ENCODE measurements around the gene CIDEB. TPM values are rescaled to one million over a fixed set of nuclear protein-coding genes. Genes with fewer than 3 reads are reported as not detected.
A peak's percentile ranks its signal among the peaks of the same experiment; 100 is the strongest.

CIDEB gene
- total and polyA plus RNA-seq, 4 donors: 4.9 to 14.8 (median 7.1) TPM

- no peak for DNase-seq (ENCODE audit: low read depth in 4 of 6, low spot score in 6 of 6)
- 20% methylated on average over 3 of the region's 3 CpGs for WGBS (ENCODE audit: insufficient coverage)
- no peaks in the 10 kb centered on the region for H3K27me3 ChIP-seq (ENCODE audit: control insufficient read depth, insufficient read depth, low read length)
Measured at GRCh38 chr14:24271834-24272263, 35.9 kb downstream of the CIDEB start.

GRCh38 chr14:24271134-24271833 lies 36.5 kb downstream of the CIDEB start, which contains the start of gene RABGGTA:
Gene RABGGTA, minus strand, starts transcription at chr14:24271597. Its CDS starts 482 bp downstream, at chr14:24271115.
- Histone ChIP-seq H3K36me3 (ENCODE audit: control insufficient read depth, insufficient read depth, low read length) (peaks cover 37% of the 10 kb centered on the region), H3K9me3 (ENCODE audit: control insufficient read depth, insufficient read depth, low read length) (no peaks in the 10 kb centered on the region), H3K4me3 (ENCODE audit: low read depth, low read length) (peak within 1 kb of the TSS; percentile 86), H3K27ac (ENCODE audit: low read depth, low read length) (peak within 1 kb of the TSS; percentile 90), H3K27me3 (ENCODE audit: control insufficient read depth, insufficient read depth, low read length) (no peaks in the 10 kb centered on the region), H3K4me1 (ENCODE audit: control insufficient read depth, insufficient read depth, low read length) (peaks cover 6% of the 10 kb centered on the region)
- DNase-seq (ENCODE audit: low read depth in 4 of 6, low spot score in 6 of 6): peak; percentile 62 to 97 (median 80)
- WGBS (ENCODE audit: insufficient coverage): 0% methylated on average over 54 of the region's 61 CpGs

More at GRCh38 chr14:24271834-24272263, 35.9 kb downstream of the CIDEB start:
- Histone ChIP-seq H3K4me3 (ENCODE audit: low read depth, low read length) (peak overlapping the region; percentile 86), H3K27ac (ENCODE audit: low read depth, low read length) (peak overlapping the region; percentile 90), H3K4me1 (ENCODE audit: control insufficient read depth, insufficient read depth, low read length) (peaks cover 6% of the 10 kb centered on the region), H3K9me3 (ENCODE audit: control insufficient read depth, insufficient read depth, low read length) (no peaks in the 10 kb centered on the region), H3K36me3 (ENCODE audit: control insufficient read depth, insufficient read depth, low read length) (peaks cover 31% of the 10 kb centered on the region)

DNA sequence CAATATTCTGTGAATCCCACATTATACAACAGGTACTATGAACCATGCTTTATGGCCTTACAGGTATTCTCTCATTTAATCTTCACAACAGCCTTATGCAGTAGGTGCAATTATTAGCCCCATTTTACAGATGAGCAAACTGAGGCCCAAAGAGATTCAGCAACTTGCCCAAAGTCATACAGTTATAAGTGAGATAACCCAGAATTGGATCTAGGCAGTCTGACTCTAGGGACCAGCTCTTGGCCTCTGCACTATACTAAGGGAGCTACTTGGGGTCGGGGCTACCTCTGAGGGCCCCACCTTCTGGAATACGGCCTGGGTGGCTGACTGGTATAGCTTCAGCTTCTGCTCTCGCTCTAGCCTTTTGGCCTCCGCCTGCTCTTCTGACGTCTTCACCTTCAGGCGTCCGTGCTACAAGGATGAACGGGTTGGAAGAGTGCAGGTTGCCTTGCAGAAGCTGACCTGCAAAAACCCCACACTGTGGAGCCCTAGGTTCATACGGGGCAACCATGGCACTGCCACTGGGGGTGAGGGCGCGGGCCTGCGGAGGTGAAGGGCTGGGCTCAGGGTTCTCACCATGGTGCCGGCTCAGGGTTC lies 37.1 kb downstream of the CIDEB start:
- peak in 1 of 6 donors; percentile 17 for DNase-seq (ENCODE audit: low read depth in 4 of 6, low spot score in 6 of 6)
- no peaks in the 10 kb centered on the region for H3K9me3 ChIP-seq (ENCODE audit: control insufficient read depth, insufficient read depth, low read length)
- H3K27me3 ChIP-seq (ENCODE audit: control insufficient read depth, insufficient read depth, low read length): no peaks in the 10 kb centered on the region
- H3K27ac ChIP-seq (ENCODE audit: low read depth, low read length): peak overlapping the region; percentile 90
- H3K4me1 ChIP-seq (ENCODE audit: control insufficient read depth, insufficient read depth, low read length): peaks cover 6% of the 10 kb centered on the region
- H3K36me3 ChIP-seq (ENCODE audit: control insufficient read depth, insufficient read depth, low read length): peaks cover 43% of the 10 kb centered on the region
- WGBS (ENCODE audit: insufficient coverage): 14% methylated on average over 11 of the region's 13 CpGs
- peak overlapping the region; percentile 86 for H3K4me3 ChIP-seq (ENCODE audit: low read depth, low read length)

DNA sequence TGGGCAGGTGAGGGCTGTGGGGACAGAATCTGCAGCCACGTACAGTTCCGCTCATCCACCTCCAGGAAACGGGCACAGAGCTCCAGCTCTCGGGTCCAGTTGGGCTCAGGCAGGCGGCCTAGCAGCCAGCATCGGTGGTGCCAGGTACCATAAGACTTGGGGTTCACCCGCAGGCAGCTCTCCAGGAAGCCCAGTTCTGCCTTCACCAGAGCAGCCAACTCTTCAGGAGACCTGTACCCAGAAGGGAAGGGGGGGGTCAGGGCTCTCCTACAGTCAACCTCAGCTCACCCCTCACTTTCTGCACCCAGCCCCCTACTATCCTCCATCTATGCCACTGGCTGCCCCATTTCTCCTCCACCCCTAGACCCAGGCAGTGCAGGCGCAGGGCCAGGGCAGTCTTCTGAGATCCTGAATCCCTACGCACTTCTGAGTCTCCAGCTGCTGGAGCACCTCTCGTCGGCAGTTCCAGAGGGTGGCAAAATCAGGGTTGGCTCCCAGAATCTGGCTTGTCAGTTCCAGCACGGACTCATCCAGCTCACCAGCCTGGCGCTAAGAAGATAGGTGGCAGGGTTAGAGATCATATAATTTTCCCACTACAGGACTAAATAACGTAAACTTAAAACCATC lies 37.8 kb downstream of the CIDEB start:
- WGBS (ENCODE audit: insufficient coverage): 98% methylated on average over 12 of the region's 14 CpGs
- Histone ChIP-seq H3K27me3 (ENCODE audit: control insufficient read depth, insufficient read depth, low read length) (no peaks in the 10 kb centered on the region), H3K4me3 (ENCODE audit: low read depth, low read length) (no peak overlapping the region), H3K4me1 (ENCODE audit: control insufficient read depth, insufficient read depth, low read length) (peaks cover 6% of the 10 kb centered on the region), H3K36me3 (ENCODE audit: control insufficient read depth, insufficient read depth, low read length) (peaks cover 49% of the 10 kb centered on the region), H3K27ac (ENCODE audit: low read depth, low read length) (no peak overlapping the region), H3K9me3 (ENCODE audit: control insufficient read depth, insufficient read depth, low read length) (no peaks in the 10 kb centered on the region)
- DNase-seq (ENCODE audit: low read depth in 4 of 6, low spot score in 6 of 6): no peak

GRCh38 chr14:24269368-24269767 lies 38.4 kb downstream of the CIDEB start:
- no peak for DNase-seq (ENCODE audit: low read depth in 4 of 6, low spot score in 6 of 6)
- H3K9me3 ChIP-seq (ENCODE audit: control insufficient read depth, insufficient read depth, low read length): no peaks in the 10 kb centered on the region
- peaks cover 6% of the 10 kb centered on the region for H3K4me1 ChIP-seq (ENCODE audit: control insufficient read depth, insufficient read depth, low read length)
- no peak overlapping the region for H3K4me3 ChIP-seq (ENCODE audit: low read depth, low read length)
- H3K27me3 ChIP-seq (ENCODE audit: control insufficient read depth, insufficient read depth, low read length): no peaks in the 10 kb centered on the region
- peaks cover 54% of the 10 kb centered on the region for H3K36me3 ChIP-seq (ENCODE audit: control insufficient read depth, insufficient read depth, low read length)
- no peak overlapping the region for H3K27ac ChIP-seq (ENCODE audit: low read depth, low read length)
- 93% methylated on average over 8 of the region's 8 CpGs for WGBS (ENCODE audit: insufficient coverage)

- Histone ChIP-seq H3K9me3 (ENCODE audit: control insufficient read depth, insufficient read depth, low read length) (no peaks in the 10 kb centered on the region), H3K27me3 (ENCODE audit: control insufficient read depth, insufficient read depth, low read length) (no peaks in the 10 kb centered on the region), H3K4me3 (ENCODE audit: low read depth, low read length) (no peak overlapping the region), H3K4me1 (ENCODE audit: control insufficient read depth, insufficient read depth, low read length) (peaks cover 6% of the 10 kb centered on the region), H3K27ac (ENCODE audit: low read depth, low read length) (no peak overlapping the region), H3K36me3 (ENCODE audit: control insufficient read depth, insufficient read depth, low read length) (peaks cover 60% of the 10 kb centered on the region)
- DNase-seq (ENCODE audit: low read depth in 4 of 6, low spot score in 6 of 6): no peak
- WGBS (ENCODE audit: insufficient coverage): 96% methylated on average over 5 of the region's 9 CpGs
Measured at GRCh38 chr14:24268225-24268624, 39.6 kb downstream of the CIDEB start.

GRCh38 chr14:24267516-24267915 lies 40.3 kb downstream of the CIDEB start:
- H3K4me3 ChIP-seq (ENCODE audit: low read depth, low read length): no peak overlapping the region
- no peak overlapping the region for H3K27ac ChIP-seq (ENCODE audit: low read depth, low read length)
- H3K36me3 ChIP-seq (ENCODE audit: control insufficient read depth, insufficient read depth, low read length): peaks cover 65% of the 10 kb centered on the region
- no peaks in the 10 kb centered on the region for H3K9me3 ChIP-seq (ENCODE audit: control insufficient read depth, insufficient read depth, low read length)
- no peak for DNase-seq (ENCODE audit: low read depth in 4 of 6, low spot score in 6 of 6)
- H3K27me3 ChIP-seq (ENCODE audit: control insufficient read depth, insufficient read depth, low read length): no peaks in the 10 kb centered on the region
- WGBS (ENCODE audit: insufficient coverage): 89% methylated on average over 9 of the region's 9 CpGs
- H3K4me1 ChIP-seq (ENCODE audit: control insufficient read depth, insufficient read depth, low read length): peaks cover 6% of the 10 kb centered on the region

DNA sequence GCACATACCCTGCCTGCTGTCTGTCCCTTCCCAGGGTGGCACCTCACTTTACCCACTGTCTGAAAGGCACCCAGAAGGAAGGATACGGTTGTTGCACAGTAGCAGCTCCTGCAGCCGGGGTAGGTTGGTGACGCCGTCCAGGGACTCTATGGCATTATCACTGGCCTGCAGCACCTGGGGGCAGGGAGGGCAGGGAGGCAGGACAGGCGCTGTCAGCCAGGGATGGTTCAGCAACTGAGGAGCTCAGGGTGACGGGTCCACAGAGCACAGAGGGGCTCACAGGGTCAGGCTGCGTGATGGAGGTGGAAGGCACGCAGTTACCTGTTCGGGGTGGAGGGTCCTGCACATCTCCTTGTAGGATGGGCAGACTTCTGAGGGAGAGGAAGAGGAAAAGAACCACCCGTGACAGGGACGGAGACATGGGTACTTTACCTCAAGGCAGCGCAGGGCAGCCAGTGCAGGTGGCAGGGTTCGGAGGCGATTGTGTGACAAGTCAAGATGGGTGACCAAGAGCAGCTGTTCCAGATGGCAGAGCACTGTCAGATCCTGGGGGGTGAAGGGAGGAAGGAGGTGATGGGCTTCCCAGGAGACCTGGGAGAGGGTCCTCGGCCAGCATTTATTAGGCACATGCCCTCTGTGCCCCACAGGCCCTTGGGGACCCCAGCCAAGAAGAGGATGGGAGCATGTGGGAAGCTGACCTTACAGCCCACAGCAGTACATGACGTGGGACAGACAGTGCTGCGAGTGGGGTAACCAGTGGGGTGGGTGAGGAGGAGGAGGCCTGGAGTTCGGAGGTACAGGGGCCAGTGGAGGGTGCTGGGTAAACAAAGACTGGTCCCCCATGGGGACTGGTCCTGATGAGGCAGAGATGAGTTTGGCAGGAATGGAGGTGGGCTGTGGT lies 41.2 kb downstream of the CIDEB start:
- Histone ChIP-seq H3K4me3 (ENCODE audit: low read depth, low read length) (no peak overlapping the region), H3K36me3 (ENCODE audit: control insufficient read depth, insufficient read depth, low read length) (peaks cover 73% of the 10 kb centered on the region), H3K9me3 (ENCODE audit: control insufficient read depth, insufficient read depth, low read length) (no peaks in the 10 kb centered on the region), H3K27me3 (ENCODE audit: control insufficient read depth, insufficient read depth, low read length) (no peaks in the 10 kb centered on the region), H3K27ac (ENCODE audit: low read depth, low read length) (no peak overlapping the region), H3K4me1 (ENCODE audit: control insufficient read depth, insufficient read depth, low read length) (peaks cover 6% of the 10 kb centered on the region)
- DNase-seq (ENCODE audit: low read depth in 4 of 6, low spot score in 6 of 6): no peak
- 90% methylated on average over 18 of the region's 18 CpGs for WGBS (ENCODE audit: insufficient coverage)

DNA sequence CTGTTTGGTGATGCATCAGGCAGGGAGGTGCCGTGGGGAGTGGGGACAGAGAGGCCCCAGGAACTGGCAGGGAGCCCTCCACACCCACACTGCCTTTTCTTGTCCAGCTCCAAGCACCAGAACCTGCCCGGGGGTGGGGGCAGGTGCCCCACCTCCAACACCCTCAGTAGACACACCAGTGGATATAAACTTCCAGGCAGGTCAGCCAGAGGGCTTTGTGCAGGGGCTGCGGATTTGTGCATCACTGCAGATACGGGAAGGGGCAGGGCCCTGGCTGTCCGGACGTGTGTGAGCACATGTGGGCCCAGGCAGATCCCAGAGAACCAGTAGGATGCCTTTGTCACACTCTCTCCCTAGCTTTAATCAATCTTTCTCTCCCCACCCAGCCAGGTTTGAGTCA lies 43.5 kb downstream of the CIDEB start:
- no peaks in the 10 kb centered on the region for H3K4me1 ChIP-seq (ENCODE audit: control insufficient read depth, insufficient read depth, low read length)
- WGBS (ENCODE audit: insufficient coverage): 69% methylated on average over 5 of the region's 6 CpGs
- no peak overlapping the region for H3K27ac ChIP-seq (ENCODE audit: low read depth, low read length)
- no peak overlapping the region for H3K4me3 ChIP-seq (ENCODE audit: low read depth, low read length)
- peaks cover 80% of the 10 kb centered on the region for H3K36me3 ChIP-seq (ENCODE audit: control insufficient read depth, insufficient read depth, low read length)
- DNase-seq (ENCODE audit: low read depth in 4 of 6, low spot score in 6 of 6): no peak
- H3K27me3 ChIP-seq (ENCODE audit: control insufficient read depth, insufficient read depth, low read length): no peaks in the 10 kb centered on the region
- no peaks in the 10 kb centered on the region for H3K9me3 ChIP-seq (ENCODE audit: control insufficient read depth, insufficient read depth, low read length)

All from spinal cord (tissue), 10 donors.